ENCODE results near the gene CFAP61.

CFAP61 gene

DNA sequence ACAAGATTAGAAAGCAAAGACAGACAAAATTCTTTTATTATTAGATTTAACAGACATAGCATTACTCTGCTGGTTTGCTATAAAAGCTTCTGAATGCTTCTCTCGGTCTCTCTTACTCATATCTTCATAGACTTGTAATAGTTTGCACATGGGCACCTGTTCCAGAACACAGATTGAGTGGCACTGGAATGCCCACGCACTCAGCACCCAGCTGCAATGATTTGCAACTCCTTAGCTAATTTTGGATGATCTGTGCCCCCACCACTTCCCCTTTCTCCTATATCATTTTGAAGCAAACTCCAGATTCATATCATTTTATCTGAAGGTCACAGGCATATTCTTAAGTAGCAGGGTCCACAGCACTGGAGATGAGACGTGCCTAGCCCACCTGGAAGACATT, 148.8 kb downstream of the CFAP61 start (continued):
- TF ChIP-seq, protein P1, sequence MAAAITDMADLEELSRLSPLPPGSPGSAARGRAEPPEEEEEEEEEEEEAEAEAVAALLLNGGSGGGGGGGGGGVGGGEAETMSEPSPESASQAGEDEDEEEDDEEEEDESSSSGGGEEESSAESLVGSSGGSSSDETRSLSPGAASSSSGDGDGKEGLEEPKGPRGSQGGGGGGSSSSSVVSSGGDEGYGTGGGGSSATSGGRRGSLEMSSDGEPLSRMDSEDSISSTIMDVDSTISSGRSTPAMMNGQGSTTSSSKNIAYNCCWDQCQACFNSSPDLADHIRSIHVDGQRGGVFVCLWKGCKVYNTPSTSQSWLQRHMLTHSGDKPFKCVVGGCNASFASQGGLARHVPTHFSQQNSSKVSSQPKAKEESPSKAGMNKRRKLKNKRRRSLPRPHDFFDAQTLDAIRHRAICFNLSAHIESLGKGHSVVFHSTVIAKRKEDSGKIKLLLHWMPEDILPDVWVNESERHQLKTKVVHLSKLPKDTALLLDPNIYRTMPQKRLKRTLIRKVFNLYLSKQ (tag by site-specific recombination; IDR thresholded peaks at IDR 0.05; ENCODE audit: borderline replicate concordance) = no peak
- TF ChIP-seq ZNF121 (tag by site-specific recombination; IDR thresholded peaks at IDR 0.05) = no peak
- TF ChIP-seq, protein P2, sequence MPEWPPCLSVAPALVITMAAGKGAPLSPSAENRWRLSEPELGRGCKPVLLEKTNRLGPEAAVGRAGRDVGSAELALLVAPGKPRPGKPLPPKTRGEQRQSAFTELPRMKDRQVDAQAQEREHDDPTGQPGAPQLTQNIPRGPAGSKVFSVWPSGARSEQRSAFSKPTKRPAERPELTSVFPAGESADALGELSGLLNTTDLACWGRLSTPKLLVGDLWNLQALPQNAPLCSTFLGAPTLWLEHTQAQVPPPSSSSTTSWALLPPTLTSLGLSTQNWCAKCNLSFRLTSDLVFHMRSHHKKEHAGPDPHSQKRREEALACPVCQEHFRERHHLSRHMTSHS (tag by site-specific recombination; IDR thresholded peaks at IDR 0.05) = no peak
- TF ChIP-seq GLIS2 (tag by site-specific recombination; IDR thresholded peaks at IDR 0.05) = no peak
- TF ChIP-seq OVOL3 (tag by site-specific recombination; IDR thresholded peaks at IDR 0.05) = no peak
- no peak for TF ChIP-seq ZNF501 (tag by site-specific recombination; IDR thresholded peaks at IDR 0.05)

DNA sequence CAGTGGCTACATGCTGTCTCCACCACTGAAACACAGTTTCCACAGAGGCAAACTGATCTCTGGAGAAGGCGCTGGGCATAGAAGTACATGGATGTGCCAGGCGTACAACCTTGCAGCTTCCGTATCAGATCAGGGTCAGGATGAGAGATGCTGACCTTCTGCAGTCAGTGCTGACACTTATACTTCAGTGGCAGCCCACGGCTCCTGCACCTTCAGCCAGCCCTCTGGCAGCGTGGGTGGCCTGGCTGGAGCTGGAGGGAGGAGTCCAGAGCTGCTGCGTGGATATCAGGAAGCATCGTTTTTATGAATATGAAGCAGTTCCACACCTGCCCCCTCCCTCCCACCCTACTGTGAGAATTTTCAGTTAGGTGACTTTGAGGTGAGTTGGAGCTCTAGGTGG, 149.3 kb downstream of the CFAP61 start:
- H3K4me1 ChIP-seq (ENCODE audit: control insufficient read depth, insufficient read depth, low read length) = peaks cover 22% of the 10 kb centered on the region
- no peak for TF ChIP-seq ZNF274 (IDR thresholded peaks at IDR 0.05; ENCODE audit: low read length)
- no peak for TF ChIP-seq ZNF274 (tag by site-specific recombination; IDR thresholded peaks at IDR 0.05; ENCODE audit: borderline replicate concordance)
- 0 out of 2 replicates have a peak, but pooled peaks have one; percentile 26 for TF ChIP-seq EGR2 (tag by site-specific recombination; IDR thresholded peaks at IDR 0.05; ENCODE audit: low read depth)
- peak; percentile 46 for TF ChIP-seq ZFHX2 (tag by site-specific recombination; conservative IDR thresholded peaks at IDR 0.05)
- H3K36me3 ChIP-seq (ENCODE audit: control insufficient read depth in 2 of 2, insufficient read depth in 1 of 2, low read length in 2 of 2) = no peaks in the 10 kb centered on the region
- H3K27ac ChIP-seq (ENCODE audit: extremely low read depth, low read depth, low read length) = no peak overlapping the region
- no peak overlapping the region for H3K4me3 ChIP-seq (ENCODE audit: low read depth, low read length)
- CTCF ChIA-PET = no interaction called here
- POLR2A ChIA-PET = no interaction called here
- H3K9me3 ChIP-seq (ENCODE audit: control insufficient read depth, insufficient read depth, low read depth, low read length) = no peaks in the 10 kb centered on the region

DNA sequence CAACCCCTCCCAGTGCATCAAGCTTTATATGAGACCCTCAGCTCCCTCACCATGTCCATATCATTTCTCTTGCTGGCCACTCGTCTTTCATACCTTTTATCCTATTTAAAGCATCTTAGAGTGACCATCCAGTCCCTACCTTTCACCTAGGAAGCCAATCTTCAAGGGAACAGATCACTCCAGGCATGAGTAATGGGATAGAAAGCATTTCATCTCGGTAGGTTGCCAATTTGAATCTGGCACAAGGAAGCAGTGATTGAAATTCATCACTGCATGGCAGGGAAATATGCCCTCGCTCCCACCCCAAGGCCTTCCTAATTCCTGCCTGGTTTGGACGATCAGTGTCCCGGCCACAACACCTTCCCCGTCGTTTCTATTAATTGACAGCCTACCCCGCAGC, 150.4 kb downstream of the CFAP61 start:
- no peaks in the 10 kb centered on the region for H3K9me3 ChIP-seq (ENCODE audit: control insufficient read depth, insufficient read depth, low read depth, low read length)
- CTCF ChIA-PET = interaction anchor here (0.6 to 1.5 kb wide), 2 partner anchors 34 to 119 kb away, joined by 3 read pairs; no protein-coding TSS in a partner anchor

DNA sequence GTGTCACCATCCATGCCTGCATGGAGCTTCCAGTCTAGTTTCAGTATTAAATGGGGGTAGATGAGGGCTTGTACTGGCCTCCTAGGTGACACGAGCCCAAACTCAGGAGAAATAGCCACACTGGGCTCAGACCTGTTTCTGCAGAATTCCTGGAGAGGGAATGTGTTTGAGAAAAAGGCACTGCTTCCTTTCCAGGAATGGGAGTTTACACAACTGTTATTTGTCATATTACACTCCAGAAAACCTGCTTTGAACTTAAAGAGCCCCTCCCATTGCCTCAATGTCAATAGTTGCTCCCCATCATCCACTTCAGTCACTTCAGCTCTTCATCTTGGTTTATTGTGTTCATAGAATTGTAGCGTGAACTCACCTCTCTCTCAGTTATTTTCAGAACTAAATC, 151.5 kb downstream of the CFAP61 start:
- H3K4me3 ChIP-seq (ENCODE audit: low read depth, low read length) = no peak overlapping the region
- H3K9me3 ChIP-seq (ENCODE audit: control insufficient read depth, insufficient read depth, low read depth, low read length) = no peaks in the 10 kb centered on the region
- peaks cover 13% of the 10 kb centered on the region for H3K4me1 ChIP-seq (ENCODE audit: control insufficient read depth, insufficient read depth, low read length)
- no peak overlapping the region for H3K27ac ChIP-seq (ENCODE audit: extremely low read depth, low read depth, low read length)
- CTCF ChIA-PET = interaction anchor here (0.5 to 1.5 kb wide), 4 partner anchors 33 to 1536 kb away, joined by 3 to 4 read pairs (median 4); no protein-coding TSS in a partner anchor
- POLR2A ChIA-PET = no interaction called here
- no peak for TF ChIP-seq ZFP69B (tag by site-specific recombination; IDR thresholded peaks at IDR 0.05)
- TF ChIP-seq BCL11A (tag by site-specific recombination; IDR thresholded peaks at IDR 0.05; ENCODE audit: low read depth) = no peak
- H3K36me3 ChIP-seq (ENCODE audit: control insufficient read depth in 2 of 2, insufficient read depth in 1 of 2, low read length in 2 of 2) = no peaks in the 10 kb centered on the region

More for the DNA sequence above, 150.4 kb downstream of the CFAP61 start:
- POLR2A ChIA-PET = no interaction called here
- Histone ChIP-seq H3K27ac (ENCODE audit: extremely low read depth, low read depth, low read length) (no peak overlapping the region), H3K36me3 (ENCODE audit: control insufficient read depth in 2 of 2, insufficient read depth in 1 of 2, low read length in 2 of 2) (no peaks in the 10 kb centered on the region), H3K4me3 (ENCODE audit: low read depth, low read length) (no peak overlapping the region), H3K4me1 (ENCODE audit: control insufficient read depth, insufficient read depth, low read length) (peaks cover 22% of the 10 kb centered on the region)
- TF ChIP-seq ZNF776 (tag by site-specific recombination; IDR thresholded peaks at IDR 0.05; ENCODE audit: borderline replicate concordance) (no peak), ZFP41 (tag by site-specific recombination; IDR thresholded peaks at IDR 0.05; ENCODE audit: borderline replicate concordance) (no peak)

DNA sequence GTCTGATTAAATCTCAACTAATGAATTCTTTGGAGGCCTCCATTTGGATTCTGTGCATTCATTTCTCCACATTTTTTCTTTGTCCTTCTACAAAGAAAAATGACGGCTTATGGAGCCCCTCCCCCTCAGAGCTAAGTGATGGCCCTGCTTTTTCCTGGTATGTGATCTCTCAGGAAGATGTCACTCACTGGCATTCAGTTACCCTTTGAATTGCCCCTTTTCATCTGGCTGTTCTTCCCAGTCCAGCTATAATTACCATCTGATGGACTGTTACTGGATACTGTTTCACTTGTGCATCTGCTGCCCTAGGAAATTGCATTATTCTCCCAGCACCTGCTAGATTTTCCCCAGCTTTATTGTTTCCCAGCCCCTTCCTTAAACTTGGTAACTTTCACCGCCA, 151.9 kb downstream of the CFAP61 start:
- peaks cover 9% of the 10 kb centered on the region for H3K4me1 ChIP-seq (ENCODE audit: control insufficient read depth, insufficient read depth, low read length)
- ChIA-PET CTCF (interaction anchor here (0.5 to 1.5 kb wide), 3 partner anchors 33 to 1537 kb away, joined by 3 to 4 read pairs (median 4); no protein-coding TSS in a partner anchor), POLR2A (no interaction called here)
- H3K27ac ChIP-seq (ENCODE audit: extremely low read depth, low read depth, low read length) = no peak overlapping the region
- no peak overlapping the region for H3K4me3 ChIP-seq (ENCODE audit: low read depth, low read length)
- TF ChIP-seq SP7 (tag by site-specific recombination; IDR thresholded peaks at IDR 0.05) = 0 out of 2 replicates have a peak, but pooled peaks have one; percentile 31
- TF ChIP-seq, protein P3, sequence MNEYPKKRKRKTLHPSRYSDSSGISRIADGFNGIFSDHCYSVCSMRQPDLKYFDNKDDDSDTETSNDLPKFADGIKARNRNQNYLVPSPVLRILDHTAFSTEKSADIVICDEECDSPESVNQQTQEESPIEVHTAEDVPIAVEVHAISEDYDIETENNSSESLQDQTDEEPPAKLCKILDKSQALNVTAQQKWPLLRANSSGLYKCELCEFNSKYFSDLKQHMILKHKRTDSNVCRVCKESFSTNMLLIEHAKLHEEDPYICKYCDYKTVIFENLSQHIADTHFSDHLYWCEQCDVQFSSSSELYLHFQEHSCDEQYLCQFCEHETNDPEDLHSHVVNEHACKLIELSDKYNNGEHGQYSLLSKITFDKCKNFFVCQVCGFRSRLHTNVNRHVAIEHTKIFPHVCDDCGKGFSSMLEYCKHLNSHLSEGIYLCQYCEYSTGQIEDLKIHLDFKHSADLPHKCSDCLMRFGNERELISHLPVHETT (tag by site-specific recombination; IDR thresholded peaks at IDR 0.05) = no peak
- H3K9me3 ChIP-seq (ENCODE audit: control insufficient read depth, insufficient read depth, low read depth, low read length) = no peaks in the 10 kb centered on the region
- no peaks in the 10 kb centered on the region for H3K36me3 ChIP-seq (ENCODE audit: control insufficient read depth in 2 of 2, insufficient read depth in 1 of 2, low read length in 2 of 2)
